ENCODE results near the gene ZSWIM3. TPM values are rescaled to one million over a fixed set of nuclear protein-coding genes. Genes with fewer than 3 reads are reported as not detected.
A peak's percentile ranks its signal among the peaks of the same experiment; 100 is the strongest.

Gene ZSWIM3
- total and polyA plus RNA-seq, 9 donors, result 1.8 to 7.5 (median 4.7) TPM

DNA sequence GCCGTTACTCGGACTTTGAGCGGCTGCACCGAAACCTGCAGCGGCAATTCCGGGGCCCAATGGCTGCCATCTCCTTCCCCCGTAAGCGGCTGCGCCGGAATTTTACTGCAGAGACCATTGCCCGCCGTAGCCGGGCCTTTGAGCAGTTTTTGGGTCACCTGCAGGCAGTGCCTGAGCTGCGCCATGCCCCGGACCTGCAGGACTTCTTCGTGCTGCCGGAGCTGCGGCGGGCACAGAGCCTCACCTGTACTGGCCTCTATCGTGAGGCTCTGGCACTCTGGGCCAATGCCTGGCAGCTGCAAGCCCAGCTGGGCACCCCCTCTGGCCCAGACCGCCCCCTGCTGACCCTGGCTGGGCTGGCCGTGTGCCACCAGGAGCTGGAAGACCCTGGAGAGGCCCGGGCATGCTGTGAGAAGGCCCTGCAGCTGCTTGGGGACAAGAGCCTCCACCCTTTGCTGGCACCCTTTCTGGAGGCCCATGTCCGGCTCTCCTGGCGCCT is 16.7 kb upstream of the ZSWIM3 start:
- WGBS, 3 donors, result 82 to 86% (median 84%) methylated on average over 18 to 25 of the region's 25 CpGs
- no peak overlapping the region for H3K27ac ChIP-seq

GRCh38 chr20:45841407-45842129 is 15.8 kb upstream of the ZSWIM3 start:
- TF ChIP-seq EP300 (IDR thresholded peaks at IDR 0.05) (no peak), POLR2A (IDR thresholded peaks at IDR 0.05) (no peak)
- TF ChIP-seq, protein P1, sequence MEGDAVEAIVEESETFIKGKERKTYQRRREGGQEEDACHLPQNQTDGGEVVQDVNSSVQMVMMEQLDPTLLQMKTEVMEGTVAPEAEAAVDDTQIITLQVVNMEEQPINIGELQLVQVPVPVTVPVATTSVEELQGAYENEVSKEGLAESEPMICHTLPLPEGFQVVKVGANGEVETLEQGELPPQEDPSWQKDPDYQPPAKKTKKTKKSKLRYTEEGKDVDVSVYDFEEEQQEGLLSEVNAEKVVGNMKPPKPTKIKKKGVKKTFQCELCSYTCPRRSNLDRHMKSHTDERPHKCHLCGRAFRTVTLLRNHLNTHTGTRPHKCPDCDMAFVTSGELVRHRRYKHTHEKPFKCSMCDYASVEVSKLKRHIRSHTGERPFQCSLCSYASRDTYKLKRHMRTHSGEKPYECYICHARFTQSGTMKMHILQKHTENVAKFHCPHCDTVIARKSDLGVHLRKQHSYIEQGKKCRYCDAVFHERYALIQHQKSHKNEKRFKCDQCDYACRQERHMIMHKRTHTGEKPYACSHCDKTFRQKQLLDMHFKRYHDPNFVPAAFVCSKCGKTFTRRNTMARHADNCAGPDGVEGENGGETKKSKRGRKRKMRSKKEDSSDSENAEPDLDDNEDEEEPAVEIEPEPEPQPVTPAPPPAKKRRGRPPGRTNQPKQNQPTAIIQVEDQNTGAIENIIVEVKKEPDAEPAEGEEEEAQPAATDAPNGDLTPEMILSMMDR (IDR thresholded peaks at IDR 0.05), result no peak
- Histone ChIP-seq H3K27me3 (no peaks in the 10 kb centered on the region), H3K4me1 (ENCODE audit: insufficient read depth) (peaks cover 9% of the 10 kb centered on the region), H3K36me3 (no peaks in the 10 kb centered on the region), H3K9me3 (no peaks in the 10 kb centered on the region), H3K4me3 (no peak overlapping the region), H3K27ac (peak overlapping the region; percentile 28 to 62)
- intact Hi-C loops (cut with DNase I), result loop anchor here in 1 of 4 donors (5.0 kb wide), 1 partner anchor 46 kb away; the partner anchor contains the start of gene SPATA25
- peak in 1 of 5 donors; percentile 52 for DNase-seq
- whole genome bisulfite sequencing, 3 donors, result 85 to 93% (median 88%) methylated on average over 10 of the region's 10 CpGs

More for the DNA sequence above, 16.7 kb upstream of the ZSWIM3 start:
- intact Hi-C loops (cut with DNase I), result loop anchor here in 1 of 4 donors (5.0 kb wide), 1 partner anchor 47 kb away; the partner anchor contains the start of gene SPATA25
- Histone ChIP-seq H3K4me1 (ENCODE audit: insufficient read depth) (peaks cover 12% of the 10 kb centered on the region), H3K36me3 (no peaks in the 10 kb centered on the region), H3K4me3 (no peak overlapping the region), H3K9me3 (no peaks in the 10 kb centered on the region), H3K27me3 (no peaks in the 10 kb centered on the region)
- TF ChIP-seq, protein P1 (IDR thresholded peaks at IDR 0.05), result no peak
- no peak for TF ChIP-seq EP300 (IDR thresholded peaks at IDR 0.05)
- TF ChIP-seq POLR2A (IDR thresholded peaks at IDR 0.05), result no peak
- peak in 1 of 5 donors; percentile 47 for DNase-seq

GRCh38 chr20:45842169-45842812 is 15.1 kb upstream of the ZSWIM3 start:
- no peaks in the 10 kb centered on the region for H3K36me3 ChIP-seq
- H3K4me1 ChIP-seq (ENCODE audit: insufficient read depth), result peaks cover 6% of the 10 kb centered on the region
- WGBS, 3 donors, result 21 to 25% (median 22%) methylated on average over 5 of the region's 5 CpGs

GRCh38 chr20:45843506-45843905 is 13.9 kb upstream of the ZSWIM3 start:
- Histone ChIP-seq H3K36me3 (no peaks in the 10 kb centered on the region), H3K4me1 (ENCODE audit: insufficient read depth) (peaks cover 6% of the 10 kb centered on the region), H3K27me3 (no peaks in the 10 kb centered on the region), H3K27ac (no peak overlapping the region), H3K4me3 (no peak overlapping the region), H3K9me3 (no peaks in the 10 kb centered on the region)
- no peak for DNase-seq
- intact Hi-C loops (cut with DNase I), result loop anchor here in 1 of 4 donors (5.0 kb wide), 1 partner anchor 44 kb away; the partner anchor contains the start of gene SPATA25
- TF ChIP-seq EP300 (IDR thresholded peaks at IDR 0.05) (no peak), POLR2A (IDR thresholded peaks at IDR 0.05) (no peak)
- TF ChIP-seq, protein P1 (IDR thresholded peaks at IDR 0.05), result no peak
- WGBS, 3 donors, result 89 to 91% (median 90%) methylated on average over 14 of the region's 14 CpGs

More at GRCh38 chr20:45842169-45842812, 15.1 kb upstream of the ZSWIM3 start:
- TF ChIP-seq POLR2A (IDR thresholded peaks at IDR 0.05), result no peak
- TF ChIP-seq, protein P1 (IDR thresholded peaks at IDR 0.05), result peak in 1 of 3 donors; percentile 24
- peak overlapping the region in 1 of 2 donors; percentile 62 for H3K27ac ChIP-seq
- H3K9me3 ChIP-seq, result no peaks in the 10 kb centered on the region
- H3K27me3 ChIP-seq, result no peaks in the 10 kb centered on the region
- H3K4me3 ChIP-seq, result no peak overlapping the region
- intact Hi-C loops (cut with DNase I), result loop anchor here in 1 of 4 donors (5.0 kb wide), 1 partner anchor 45 kb away; the partner anchor contains the start of gene SPATA25
- DNase-seq, result peak in 2 of 5 donors; percentile 51 to 65
